HG02588 (cell line): ENCODE data around the gene NTN3.
A peak's percentile ranks its signal among the peaks of the same experiment; 100 is the strongest.
"Not testable (repeated sequence)": the region's sequence is repeated elsewhere in the genome, so short reads cannot be mapped to it uniquely, and the experiment has no call there.

Experiments used
- ATAC-seq: cut with Tn5 transposase; IDR thresholded peaks from one replicate; pipeline ENCODE4 v1.9.1; 2021; ENCODE audit warnings: mild to moderate bottlenecking, moderate library complexity; ENCODE audit not compliant: unreplicated experiment

Gene NTN3

GRCh38 chr16:2471016-2471652 lies at the start of gene NTN3:
Gene NTN3 (plus strand): TSS chr16:2471297. CDS start chr16:2471702, 405 bp downstream.
- ATAC-seq: no peak

- no peak for ATAC-seq
Measured at GRCh38 chr16:2422123-2422867, 48.8 kb upstream of the NTN3 start.

- no peak for ATAC-seq
Measured at GRCh38 chr16:2424061-2425007, 46.8 kb upstream of the NTN3 start.

GRCh38 chr16:2425008-2425518 lies 46.0 kb upstream of the NTN3 start:
- ATAC-seq: no peak

- no peak for ATAC-seq
Measured at GRCh38 chr16:2425825-2426430, 45.2 kb upstream of the NTN3 start.

GRCh38 chr16:2426941-2427361 lies 44.1 kb upstream of the NTN3 start:
- ATAC-seq: no peak

- ATAC-seq: no peak
Measured at GRCh38 chr16:2427526-2427925, 43.6 kb upstream of the NTN3 start.

GRCh38 chr16:2428051-2428783 lies 42.9 kb upstream of the NTN3 start:
- ATAC-seq: no peak

DNA sequence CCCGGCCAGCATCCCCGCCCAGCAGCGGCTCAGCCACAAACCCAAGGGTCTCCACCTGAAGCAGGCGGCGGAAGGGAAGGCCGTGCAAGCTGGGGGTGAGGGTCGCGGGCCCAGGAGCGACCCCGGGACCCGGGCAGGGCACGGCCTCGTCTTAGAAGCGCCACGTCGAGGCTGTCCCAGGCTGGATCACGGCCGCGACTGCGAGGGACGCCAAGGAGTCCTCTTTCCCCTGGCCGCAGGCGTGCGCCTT lies 42.4 kb upstream of the NTN3 start:
- peak; percentile 18 for ATAC-seq

GRCh38 chr16:2429034-2429770 lies 41.9 kb upstream of the NTN3 start, which contains the start of gene CCNF:
Gene CCNF (plus strand): TSS chr16:2429447. CDS start chr16:2429482, 35 bp downstream.
- peak; percentile 79 for ATAC-seq

GRCh38 chr16:2429771-2430663 lies 41.1 kb upstream of the NTN3 start:
- peak; percentile 10 for ATAC-seq

DNA sequence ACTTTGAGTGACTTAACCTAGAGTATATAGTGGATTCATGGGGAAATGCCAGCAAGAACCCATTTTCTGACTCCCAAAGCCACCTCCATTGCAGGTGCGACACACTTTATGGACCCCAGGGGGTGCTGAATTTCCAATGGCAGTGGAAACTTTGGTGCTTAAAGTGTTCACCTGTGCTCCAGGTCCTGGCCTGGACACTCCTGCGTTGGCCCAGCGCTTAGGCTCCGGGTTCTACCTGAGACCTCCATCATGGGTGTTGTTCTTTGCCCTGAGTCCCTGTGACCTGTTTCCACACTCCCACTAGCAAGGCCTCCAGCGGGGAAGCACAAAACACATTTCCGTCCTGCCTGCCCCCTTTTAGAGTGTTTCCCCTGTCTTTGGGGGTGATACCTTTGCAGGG lies 38.8 kb upstream of the NTN3 start:
- no peak for ATAC-seq

DNA sequence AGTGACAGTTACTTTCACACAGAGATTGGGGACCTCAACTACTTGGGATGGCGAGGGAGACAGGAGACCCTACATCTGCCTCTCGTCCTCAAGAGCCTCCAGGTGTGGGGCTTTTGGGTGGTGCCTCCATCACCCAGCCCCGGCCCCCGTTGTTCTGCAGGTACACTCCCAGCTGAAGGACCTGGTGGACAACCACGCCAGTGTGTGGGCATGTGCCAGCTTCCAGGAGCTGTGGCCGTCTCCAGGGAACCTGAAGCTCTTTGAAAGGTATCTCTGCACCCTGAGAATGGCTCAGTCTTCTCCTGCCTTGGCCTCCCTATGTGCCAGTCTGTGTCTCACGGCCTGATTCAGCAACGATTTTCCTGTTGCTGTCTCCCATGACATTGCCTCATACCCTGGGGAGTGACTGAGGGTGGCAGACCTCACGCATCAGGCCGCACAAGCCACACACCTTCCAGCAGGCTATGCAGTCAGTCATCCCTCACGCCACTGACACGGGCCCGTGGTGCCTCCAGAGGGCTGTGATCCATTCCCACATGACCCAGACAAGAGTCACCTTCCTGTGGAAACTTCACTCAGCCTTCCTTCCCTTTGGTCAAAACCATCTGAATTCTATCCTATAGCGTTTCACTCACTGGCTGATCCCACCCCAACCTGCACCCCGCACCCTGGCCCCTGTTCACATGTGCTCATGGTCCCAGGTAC lies 38.1 kb upstream of the NTN3 start:
- no peak for ATAC-seq

DNA sequence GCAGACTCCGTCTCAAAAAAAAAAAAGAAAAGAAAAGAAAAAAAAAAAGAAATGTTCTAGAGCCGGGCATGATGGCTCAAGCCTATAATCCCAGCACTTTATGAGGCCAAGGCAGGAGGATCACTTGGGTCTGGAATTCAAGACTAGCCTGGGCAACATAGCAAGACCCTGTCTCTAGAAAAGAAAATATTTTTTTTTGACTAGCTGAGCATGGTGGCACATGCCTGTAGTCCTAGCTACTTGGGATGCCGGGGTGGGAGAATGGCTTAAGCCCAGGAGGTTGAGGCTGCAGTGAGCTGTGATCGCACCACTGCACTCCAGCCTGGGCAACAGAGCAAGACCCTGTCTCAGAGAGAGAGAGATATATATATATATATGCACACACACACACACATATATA lies 35.9 kb upstream of the NTN3 start:
- ATAC-seq: not testable (repeated sequence)

DNA sequence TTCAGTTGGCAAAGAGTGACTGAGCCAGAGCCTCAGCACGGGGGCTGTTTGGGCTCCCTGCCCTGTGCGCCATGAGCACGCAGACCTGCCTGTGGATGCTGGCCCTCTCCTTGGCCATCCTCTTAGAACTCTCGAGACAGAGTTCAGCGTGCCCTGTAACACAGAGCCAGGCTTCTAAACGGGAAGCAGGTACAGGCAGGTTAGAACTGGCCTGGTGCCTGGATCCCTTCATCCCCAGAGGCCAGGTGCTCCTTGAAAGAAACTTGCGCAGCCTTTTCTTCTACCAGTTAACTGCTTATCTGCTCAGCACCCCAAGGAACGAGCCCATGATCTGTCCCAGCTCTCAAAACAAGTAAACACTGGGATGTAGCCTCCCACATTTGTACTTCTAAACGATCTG lies 35.0 kb upstream of the NTN3 start:
- ATAC-seq: no peak

- no peak for ATAC-seq
Measured at GRCh38 chr16:2437032-2437790, 33.9 kb upstream of the NTN3 start.

DNA sequence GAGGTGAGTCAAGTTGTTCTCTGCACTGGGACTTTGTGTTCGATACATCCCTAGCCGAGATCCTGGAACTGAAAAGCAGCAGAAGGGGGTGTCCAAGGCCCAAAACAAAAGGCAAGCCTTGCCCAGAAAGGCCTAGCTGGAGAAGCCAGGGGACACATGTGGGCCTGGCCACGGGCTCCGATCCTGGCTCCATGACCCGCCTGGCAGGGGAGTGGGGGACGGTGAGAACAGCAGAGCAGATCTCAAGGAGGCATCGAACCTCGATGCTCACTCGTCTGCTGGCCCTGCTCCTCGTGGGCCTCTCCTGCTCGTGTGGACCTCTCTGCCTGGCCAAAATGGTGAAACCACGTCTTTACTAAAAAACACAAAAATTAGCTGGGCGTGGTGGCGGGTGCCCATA lies 33.0 kb upstream of the NTN3 start:
- no peak for ATAC-seq
